SU-DHL-6 (cell line): ENCODE measurements around the gene WNT7B.

ENCODE experiments used
- H2AFZ ChIP-seq: fragments of 200-600 bp; sonication (generic); 2 replicates; pipeline ENCODE4 v1.6.1; 2014; ENCODE audit warnings: low read depth, mild to moderate bottlenecking, moderate library complexity, mixed read lengths, antibody characterized with exemption, low read length; ENCODE audit not compliant: severe bottlenecking
- H3F3A ChIP-seq: fragments of 200-600 bp; shearing (Covaris generic); 2 replicates; pipeline ENCODE4 v1.6.0; 2016; ENCODE audit warnings: antibody characterized with exemption, mild to moderate bottlenecking; ENCODE audit not compliant: insufficient read depth
- H3K27ac ChIP-seq: fragments of 200-600 bp; sonication (generic); 2 replicates; pipeline ENCODE4 v1.5.1; 2016; ENCODE audit warnings: low read depth, mild to moderate bottlenecking, low read length, moderate library complexity, mixed read lengths
- H3K27me3 ChIP-seq: fragments of 200-600 bp; sonication (generic), shearing (Covaris generic); 2 replicates; pipeline ENCODE4 v1.6.0; 2014; ENCODE audit warnings: mild to moderate bottlenecking, low read length
- H3K36me3 ChIP-seq: fragments of 200-600 bp; sonication (generic); 2 replicates; pipeline ENCODE4 v1.6.1; 2014; ENCODE audit warnings: mild to moderate bottlenecking, low read length, mixed read lengths
- H3K4me2 ChIP-seq: fragments of 300-600, 200-600 bp; shearing (Covaris generic), sonication (generic); 2 replicates; pipeline ENCODE4 v1.6.0; 2014; ENCODE audit warnings: low read length, low read depth, mild to moderate bottlenecking; ENCODE audit not compliant: poor library complexity, severe bottlenecking
- H3K4me3 ChIP-seq: fragments of 200-600 bp; sonication (generic); 2 replicates; pipeline ENCODE4 v1.5.1; 2014; ENCODE audit warnings: antibody characterized with exemption, low read length, mild to moderate bottlenecking, mixed read lengths; ENCODE audit not compliant: insufficient read depth, poor library complexity, severe bottlenecking
- H3K79me2 ChIP-seq: fragments of 200-600 bp; sonication (generic); 2 replicates; pipeline ENCODE4 v1.6.1; 2014; ENCODE audit warnings: mild to moderate bottlenecking, low read length, moderate library complexity; ENCODE audit not compliant: insufficient read depth
- H3K9ac ChIP-seq: fragments of 200-600 bp; sonication (generic); 2 replicates; pipeline ENCODE4 v1.7.0; 2014; ENCODE audit warnings: mild to moderate bottlenecking, low read length
- H3K9me2 ChIP-seq: fragments of 200-600 bp; sonication (generic); replicated peaks from 2 replicates; pipeline ENCODE4 v1.6.1; 2014; ENCODE audit warnings: low read length; ENCODE audit not compliant: insufficient read depth
- H3K9me3 ChIP-seq: fragments of 200-600 bp; sonication (generic); 2 replicates; pipeline ENCODE4 v1.6.1; 2014; ENCODE audit warnings: low read length, mixed read lengths; ENCODE audit not compliant: insufficient read depth
- H4K20me1 ChIP-seq: fragments of 200-600 bp; sonication (generic); 2 replicates; pipeline ENCODE4 v1.6.1; 2014; ENCODE audit warnings: low read depth, mild to moderate bottlenecking, antibody characterized with exemption, low read length, moderate library complexity, mixed read lengths
- CTCF ChIP-seq: fragments of 200-600 bp; sonication (generic); IDR thresholded peaks from one replicate; pipeline ENCODE4 v1.5.1; 2017; ENCODE audit warnings: antibody characterized with exemption, mild to moderate bottlenecking, low read length, moderate library complexity; ENCODE audit not compliant: insufficient read depth, poor library complexity, severe bottlenecking
- EZH2phosphoT487 ChIP-seq: fragments of 200-600 bp; sonication (generic), shearing (Covaris generic); conservative IDR thresholded peaks from 2 replicates; pipeline ENCODE4 v1.6.1; 2018; ENCODE audit warnings: mild to moderate bottlenecking, antibody characterized with exemption, low read length, moderate library complexity, mixed read lengths

WNT7B gene

DNA sequence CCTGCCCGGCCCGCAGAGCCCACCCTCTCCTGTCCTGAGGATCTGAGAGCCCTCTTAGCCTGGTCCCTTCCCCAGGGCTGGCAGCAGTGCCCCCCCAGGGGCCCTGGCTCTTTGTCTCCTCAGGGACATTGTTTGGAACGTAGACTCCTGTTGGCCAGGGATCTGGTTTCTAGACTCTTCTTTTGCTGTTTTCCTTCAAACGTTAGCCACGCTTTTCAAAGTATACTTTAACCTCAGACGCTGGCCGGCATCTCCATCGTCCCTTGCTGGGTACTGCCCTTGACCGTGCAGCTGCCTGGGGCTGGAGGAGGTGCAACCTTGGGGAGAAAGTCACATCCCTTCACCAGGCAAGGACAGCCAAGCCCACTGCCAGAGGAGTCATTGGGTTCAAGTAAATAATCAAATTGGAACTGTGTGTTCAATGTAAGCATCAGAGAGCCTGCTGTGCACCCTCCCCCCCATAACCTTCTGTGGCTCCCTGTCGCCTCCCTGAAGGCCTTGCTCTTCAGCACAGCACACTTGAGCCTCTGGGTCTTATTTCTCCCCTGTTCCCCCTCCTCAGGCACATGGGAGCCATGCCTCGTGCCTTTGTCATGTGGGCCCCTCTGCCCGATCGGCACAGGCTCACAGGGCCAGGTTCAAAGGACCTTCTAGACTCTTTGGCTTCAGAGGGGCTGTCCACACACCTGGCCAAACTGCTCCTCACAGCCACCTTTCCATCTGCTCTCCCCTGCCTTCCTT, 21.8 kb upstream of the WNT7B start:
- Histone ChIP-seq H3K79me2 (no peaks in the 10 kb centered on the region), H3K36me3 (no peaks in the 10 kb centered on the region), H3F3A (no peaks in the 10 kb centered on the region), H3K9me2 (no peaks in the 10 kb centered on the region), H3K9ac (no peak overlapping the region), H2AFZ (no peak overlapping the region), H3K4me2 (no peak overlapping the region), H3K27me3 (no peaks in the 10 kb centered on the region), H3K9me3 (no peaks in the 10 kb centered on the region), H3K4me3 (no peak overlapping the region), H4K20me1 (no peaks in the 10 kb centered on the region), H3K27ac (no peak overlapping the region)
- no peak for TF ChIP-seq CTCF
- no peak for TF ChIP-seq EZH2phosphoT487

GRCh38 chr22:45997777-45998637, 21.0 kb upstream of the WNT7B start:
- H2AFZ ChIP-seq, result no peak overlapping the region
- H3K4me2 ChIP-seq, result no peak overlapping the region
- no peak overlapping the region for H3K9ac ChIP-seq

GRCh38 chr22:45997077-45997776, 20.3 kb upstream of the WNT7B start:
- Histone ChIP-seq H3K9me3 (no peaks in the 10 kb centered on the region), H3K4me3 (no peak overlapping the region), H3K79me2 (no peaks in the 10 kb centered on the region), H3K4me2 (no peak overlapping the region), H3K27ac (no peak overlapping the region), H4K20me1 (no peaks in the 10 kb centered on the region), H3K27me3 (no peaks in the 10 kb centered on the region), H3F3A (no peaks in the 10 kb centered on the region), H3K9me2 (no peaks in the 10 kb centered on the region), H3K36me3 (no peaks in the 10 kb centered on the region), H2AFZ (no peak overlapping the region), H3K9ac (no peak overlapping the region)
- TF ChIP-seq EZH2phosphoT487 (no peak), CTCF (no peak)

More at GRCh38 chr22:45997777-45998637, 21.0 kb upstream of the WNT7B start:
- no peaks in the 10 kb centered on the region for H3F3A ChIP-seq
- no peaks in the 10 kb centered on the region for H3K79me2 ChIP-seq
- H3K27me3 ChIP-seq, result no peaks in the 10 kb centered on the region
- H4K20me1 ChIP-seq, result no peaks in the 10 kb centered on the region
- no peak overlapping the region for H3K4me3 ChIP-seq
- TF ChIP-seq EZH2phosphoT487 (no peak), CTCF (no peak)
- H3K9me2 ChIP-seq, result no peaks in the 10 kb centered on the region
- H3K9me3 ChIP-seq, result no peaks in the 10 kb centered on the region
- no peaks in the 10 kb centered on the region for H3K36me3 ChIP-seq
- H3K27ac ChIP-seq, result no peak overlapping the region
